Tibial nerve (tissue), 3 donors: ENCODE data around the gene SPECC1.

Experiments used
- CTCF ChIP-seq, 5 experiments: fragments of 200-600 bp in 3 of 5; fragments of 450-650 bp in 2 of 5; sonication (generic) in 3 of 5; IDR thresholded peaks; one replicate each; pipeline ENCODE4 v1.5.1; 2016 to 2019; ENCODE audit warnings: antibody characterized with exemption in 5 of 5, mild to moderate bottlenecking in 3 of 5, moderate library complexity in 2 of 5
- POLR2A ChIP-seq, 2 donors: fragments of 450-650 bp; IDR thresholded peaks; one replicate each; pipeline ENCODE4 v1.6.1; 2017; ENCODE audit warnings: antibody characterized with exemption in 2 of 2, mild to moderate bottlenecking in 2 of 2, moderate library complexity in 2 of 2

GRCh38 chr17:20072692-20072992, 63.5 kb downstream of the SPECC1 start:
- TF ChIP-seq CTCF (IDR thresholded peaks at IDR 0.05) (no peak), POLR2A (IDR thresholded peaks at IDR 0.05) (no peak)
